ENCODE data around the gene COLGALT1.
A peak's percentile ranks its signal among the peaks of the same experiment; 100 is the strongest.

The COLGALT1 gene

DNA sequence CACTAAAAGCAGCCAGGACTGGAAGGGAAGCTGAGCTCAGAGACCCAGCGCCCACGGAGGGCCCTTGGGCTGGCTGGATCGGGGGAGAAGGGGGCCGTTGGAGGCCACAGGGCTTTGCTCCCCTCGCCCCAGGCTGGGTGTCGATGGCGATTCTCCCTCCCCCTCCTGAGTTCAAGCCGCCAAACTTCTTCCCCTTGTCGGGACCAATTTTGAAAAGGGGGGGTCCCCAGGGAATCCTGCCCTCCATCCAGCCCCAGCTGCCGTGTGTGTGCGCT is 61.2 kb downstream of the COLGALT1 start:
- TF ChIP-seq, protein P1, sequence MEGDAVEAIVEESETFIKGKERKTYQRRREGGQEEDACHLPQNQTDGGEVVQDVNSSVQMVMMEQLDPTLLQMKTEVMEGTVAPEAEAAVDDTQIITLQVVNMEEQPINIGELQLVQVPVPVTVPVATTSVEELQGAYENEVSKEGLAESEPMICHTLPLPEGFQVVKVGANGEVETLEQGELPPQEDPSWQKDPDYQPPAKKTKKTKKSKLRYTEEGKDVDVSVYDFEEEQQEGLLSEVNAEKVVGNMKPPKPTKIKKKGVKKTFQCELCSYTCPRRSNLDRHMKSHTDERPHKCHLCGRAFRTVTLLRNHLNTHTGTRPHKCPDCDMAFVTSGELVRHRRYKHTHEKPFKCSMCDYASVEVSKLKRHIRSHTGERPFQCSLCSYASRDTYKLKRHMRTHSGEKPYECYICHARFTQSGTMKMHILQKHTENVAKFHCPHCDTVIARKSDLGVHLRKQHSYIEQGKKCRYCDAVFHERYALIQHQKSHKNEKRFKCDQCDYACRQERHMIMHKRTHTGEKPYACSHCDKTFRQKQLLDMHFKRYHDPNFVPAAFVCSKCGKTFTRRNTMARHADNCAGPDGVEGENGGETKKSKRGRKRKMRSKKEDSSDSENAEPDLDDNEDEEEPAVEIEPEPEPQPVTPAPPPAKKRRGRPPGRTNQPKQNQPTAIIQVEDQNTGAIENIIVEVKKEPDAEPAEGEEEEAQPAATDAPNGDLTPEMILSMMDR (IDR thresholded peaks at IDR 0.05; ENCODE audit: low read length, missing control alignments): no peak
- no peak for DNase-seq (ENCODE audit: low read depth)
- no peak overlapping the region for H3K4me3 ChIP-seq (replicated peaks; ENCODE audit: low read depth, low read length)

DNA sequence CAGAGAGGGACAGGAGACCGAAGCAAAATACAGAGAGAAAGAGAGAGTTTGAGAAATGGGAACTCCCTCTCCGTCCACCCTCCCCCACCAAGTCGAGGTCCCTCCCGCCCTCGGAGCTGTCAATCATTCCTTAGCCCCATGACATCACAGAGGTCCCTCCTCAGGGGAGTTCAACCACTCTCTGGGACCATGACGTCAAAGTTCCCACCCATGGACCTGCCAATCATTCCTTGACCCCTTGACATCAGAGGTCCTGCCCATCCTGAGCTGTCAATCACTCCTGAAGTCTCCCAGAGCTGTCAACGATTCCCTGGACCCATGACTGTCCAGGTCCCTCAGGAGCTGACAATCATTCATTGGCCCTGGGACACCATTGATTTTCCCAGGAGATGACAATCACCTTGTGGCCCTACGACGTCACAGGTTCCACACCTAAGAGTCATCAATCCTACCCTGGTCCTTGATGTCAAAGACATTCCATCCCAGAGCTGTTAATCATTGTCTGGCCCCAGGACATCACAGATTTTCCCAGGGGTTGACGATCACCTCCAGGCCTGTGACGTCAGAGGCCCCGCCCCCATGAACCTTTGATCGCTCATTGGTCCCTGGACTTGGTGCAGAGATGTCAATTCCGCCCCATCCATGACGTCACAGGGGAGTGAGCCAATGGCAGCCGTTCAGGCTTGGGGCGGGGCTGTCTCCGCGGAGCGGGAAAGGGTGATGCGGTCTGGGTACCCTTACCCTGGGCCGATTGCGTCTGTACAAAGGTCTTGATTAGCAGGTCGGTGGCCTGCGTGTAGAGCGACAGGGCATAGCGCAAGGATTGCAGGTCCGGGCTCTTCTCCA is 61.7 kb downstream of the COLGALT1 start:
- TF ChIP-seq, protein P1 (IDR thresholded peaks at IDR 0.05; ENCODE audit: low read length, missing control alignments): no peak
- DNase-seq (ENCODE audit: low read depth): peak; percentile 10
- no peak overlapping the region for H3K4me3 ChIP-seq (replicated peaks; ENCODE audit: low read depth, low read length)

- H3K4me3 ChIP-seq (replicated peaks; ENCODE audit: low read depth, low read length): no peak overlapping the region
- TF ChIP-seq, protein P1 (IDR thresholded peaks at IDR 0.05; ENCODE audit: low read length, missing control alignments): no peak
Observed at GRCh38 chr19:17617807-17618192, 62.4 kb downstream of the COLGALT1 start.

GRCh38 chr19:17618281-17618903 is 62.9 kb downstream of the COLGALT1 start:
- H3K4me3 ChIP-seq (replicated peaks; ENCODE audit: low read depth, low read length): no peak overlapping the region
- DNase-seq (ENCODE audit: low read depth): no peak
- TF ChIP-seq, protein P1 (IDR thresholded peaks at IDR 0.05; ENCODE audit: low read length, missing control alignments): no peak

More at GRCh38 chr19:17617807-17618192, 62.4 kb downstream of the COLGALT1 start:
- no peak for DNase-seq (ENCODE audit: low read depth)

GRCh38 chr19:17618936-17619335 is 63.5 kb downstream of the COLGALT1 start:
- TF ChIP-seq, protein P1 (IDR thresholded peaks at IDR 0.05; ENCODE audit: low read length, missing control alignments): no peak
- DNase-seq (ENCODE audit: low read depth): no peak
- H3K4me3 ChIP-seq (replicated peaks; ENCODE audit: low read depth, low read length): no peak overlapping the region

DNA sequence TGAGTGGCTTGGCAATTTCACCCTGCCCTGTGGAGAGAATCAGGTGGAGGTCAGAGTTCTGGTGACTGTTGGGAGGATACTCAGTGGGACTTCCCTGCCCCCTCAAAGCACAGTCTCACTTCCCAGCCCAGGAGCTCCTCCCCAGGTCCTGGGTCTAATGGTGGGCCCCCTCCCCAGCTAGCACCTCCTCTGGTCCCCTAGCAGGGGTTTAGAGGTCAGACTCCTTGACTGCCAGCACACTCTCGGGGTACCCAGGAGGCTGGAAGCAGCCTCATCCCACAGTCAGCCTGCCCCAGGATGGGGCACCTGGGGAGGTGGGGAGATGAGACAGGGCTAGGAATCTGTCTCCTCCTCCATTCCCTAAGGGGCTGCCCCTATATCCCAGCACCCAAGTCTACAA is 65.2 kb downstream of the COLGALT1 start:
- TF ChIP-seq, protein P1 (IDR thresholded peaks at IDR 0.05; ENCODE audit: low read length, missing control alignments): no peak
- H3K4me3 ChIP-seq (replicated peaks; ENCODE audit: low read depth, low read length): no peak overlapping the region
- DNase-seq (ENCODE audit: low read depth): no peak

Measured in fibroblast of pulmonary artery (primary cell).